Cardiac muscle cell (in vitro differentiated cells and primary cell): ENCODE measurements around the gene RABGAP1. TPM values are rescaled to one million over a fixed set of nuclear protein-coding genes. Genes with fewer than 3 reads are reported as not detected.

ENCODE experiments used
- DNase-seq, 2 donors: peaks; one replicate each; pipeline versions ENCODE4 v3.0.0 to v3.0.0-alpha.2; 2010 to 2017; ENCODE audit warnings: low read depth in 1 of 2, low spot score in 1 of 2
- H3K27ac ChIP-seq: fragments of 200-600 bp; sonication (generic); 2 replicates; pipeline ENCODE4 v1.5.1; 2016
- H3K27me3 ChIP-seq: fragments of 200-600 bp; sonication (generic); 2 replicates; pipeline ENCODE4 v1.6.0; 2016; ENCODE audit warnings: control low read depth
- H3K36me3 ChIP-seq: fragments of 200-600 bp; sonication (generic); 2 replicates; pipeline ENCODE4 v1.5.1; 2016; ENCODE audit warnings: control low read depth
- H3K4me1 ChIP-seq: fragments of 200-600 bp; sonication (generic); 2 replicates; pipeline ENCODE4 v1.8.1; 2017; ENCODE audit warnings: low read depth, mild to moderate bottlenecking, mixed run types
- H3K4me3 ChIP-seq: fragments of 200-600 bp; sonication (generic); 2 replicates; pipeline ENCODE4 v1.5.1; 2016; ENCODE audit warnings: mild to moderate bottlenecking
- H3K9me3 ChIP-seq: fragments of 200-600 bp; sonication (generic); 2 replicates; pipeline ENCODE4 v1.5.1; 2017; ENCODE audit warnings: low read depth, mild to moderate bottlenecking, control low read depth
- CTCF ChIP-seq: IDR thresholded peaks from 2 replicates; pipeline ENCODE4 v1.5.1; 2012; ENCODE audit warnings: low read depth, mild to moderate bottlenecking, low read length
- polyA plus RNA-seq: library from polyadenylated mRNA; unstranded; fragments of >200 nt; fragmentation: Nextera tagmentation; extraction: Ambion mirVana; gene quantifications from 2 replicates; pipeline ENCODE4 v1.2.1, GENCODE V29; 2016
- total RNA-seq: library from RNA; depleted of rRNA; stranded (reverse); fragments of >200 nt; gene quantifications from 2 replicates; pipeline ENCODE4 v1.2.3, GENCODE V29; 2016

Gene RABGAP1
- total and polyA plus RNA-seq, 2 experiments from 2014 or later: 37.4 to 44.4 TPM

DNA sequence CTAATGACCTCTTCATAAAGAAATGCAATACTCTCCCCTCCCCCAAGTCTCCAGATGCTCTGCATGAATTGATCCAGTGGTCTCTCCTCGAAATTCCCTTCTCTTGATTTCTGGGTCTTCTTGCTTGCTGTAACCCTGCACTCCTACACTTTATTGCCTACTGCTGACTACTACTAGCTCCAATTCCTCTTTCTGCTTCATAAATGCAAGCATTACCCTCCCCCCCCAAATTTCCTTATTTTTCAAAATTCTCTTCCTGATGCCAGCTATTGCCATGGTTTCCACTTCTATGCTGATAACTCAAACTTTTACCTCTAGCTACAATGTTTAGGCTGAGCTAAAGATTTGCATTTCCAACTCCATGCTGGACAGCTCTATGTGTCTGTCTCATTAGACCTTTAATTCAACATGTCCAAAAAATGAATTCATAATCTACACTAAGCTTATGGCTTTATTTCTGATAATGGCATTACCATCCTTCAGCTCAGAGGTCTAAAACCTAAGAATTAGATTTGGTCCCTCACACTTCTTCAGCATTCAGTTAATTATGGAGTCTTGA, 10.9 kb upstream of the RABGAP1 start:
- no peaks in the 10 kb centered on the region for H3K27me3 ChIP-seq
- no peak for DNase-seq
- H3K36me3 ChIP-seq: no peaks in the 10 kb centered on the region
- no peak for TF ChIP-seq CTCF
- peak overlapping the region; percentile 95 for H3K4me3 ChIP-seq
- H3K27ac ChIP-seq: no peak overlapping the region
- no peaks in the 10 kb centered on the region for H3K9me3 ChIP-seq
- peaks cover 18% of the 10 kb centered on the region for H3K4me1 ChIP-seq

- no peak for DNase-seq
- no peaks in the 10 kb centered on the region for H3K27me3 ChIP-seq
- H3K4me3 ChIP-seq: peak overlapping the region; percentile 95
- no peak for TF ChIP-seq CTCF
- peak overlapping the region; percentile 96 for H3K27ac ChIP-seq
- H3K4me1 ChIP-seq: peaks cover 18% of the 10 kb centered on the region
- H3K36me3 ChIP-seq: no peaks in the 10 kb centered on the region
- H3K9me3 ChIP-seq: no peaks in the 10 kb centered on the region
These were observed 10.1 kb upstream of the RABGAP1 start for GRCh38 chr9:122930541-122931225.

DNA sequence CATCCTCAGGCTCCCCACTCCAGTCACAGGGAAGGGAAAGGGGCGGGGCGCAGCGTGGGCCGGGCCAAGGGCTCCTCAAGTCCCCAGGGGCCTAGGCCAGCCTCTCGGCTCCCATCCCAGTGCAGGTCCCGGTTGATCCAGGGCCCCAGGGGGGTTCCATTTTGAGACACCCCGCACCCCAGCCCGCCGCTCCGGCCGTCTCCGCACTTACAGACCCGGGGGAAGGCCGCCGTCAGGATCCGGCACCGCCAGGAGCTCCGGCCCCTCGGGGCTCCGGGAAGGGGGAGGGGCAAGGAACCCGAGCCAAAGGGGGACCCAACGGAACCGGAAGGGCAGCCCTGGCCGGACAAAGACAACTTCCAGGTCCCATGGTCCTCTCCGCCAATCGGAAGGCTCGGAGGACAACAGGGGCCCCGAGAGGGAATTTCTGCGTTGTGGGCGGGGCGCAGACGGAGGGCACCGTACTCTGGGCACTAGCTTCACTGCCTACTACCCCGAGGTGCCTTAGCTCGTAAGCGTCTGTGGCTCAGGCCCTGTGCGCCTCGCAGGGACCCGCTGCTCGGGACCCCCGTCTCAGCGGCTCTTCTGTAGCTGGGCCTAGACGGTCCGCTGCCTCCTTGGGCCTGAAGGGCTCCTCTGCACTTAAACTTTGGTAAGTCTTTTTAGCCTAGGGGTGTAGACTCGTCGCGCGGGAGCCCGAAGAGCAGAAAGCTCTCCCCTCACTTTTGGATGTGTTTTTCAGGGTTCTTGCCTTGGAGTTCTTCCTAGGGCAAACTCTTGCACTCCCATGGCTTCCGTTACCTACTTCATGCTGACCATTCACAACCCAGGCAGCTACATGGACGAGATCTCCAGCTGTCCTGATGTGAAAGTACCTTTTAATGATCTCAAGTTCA, 9.3 kb upstream of the RABGAP1 start, which contains the start of gene ZBTB26:
ZBTB26 (minus strand) TSS at position 287 of the 896 bp plus-strand sequence. CDS start 11,578 bp downstream, outside the sequence.
- Histone ChIP-seq H3K4me1 (peaks cover 18% of the 10 kb centered on the region), H3K27me3 (no peaks in the 10 kb centered on the region), H3K27ac (peak within 1 kb of the TSS; percentile 96), H3K36me3 (peaks cover 4% of the 10 kb centered on the region), H3K4me3 (peak within 1 kb of the TSS; percentile 95), H3K9me3 (no peaks in the 10 kb centered on the region)
- peak; percentile 95 to 97 for DNase-seq
- no peak for TF ChIP-seq CTCF

DNA sequence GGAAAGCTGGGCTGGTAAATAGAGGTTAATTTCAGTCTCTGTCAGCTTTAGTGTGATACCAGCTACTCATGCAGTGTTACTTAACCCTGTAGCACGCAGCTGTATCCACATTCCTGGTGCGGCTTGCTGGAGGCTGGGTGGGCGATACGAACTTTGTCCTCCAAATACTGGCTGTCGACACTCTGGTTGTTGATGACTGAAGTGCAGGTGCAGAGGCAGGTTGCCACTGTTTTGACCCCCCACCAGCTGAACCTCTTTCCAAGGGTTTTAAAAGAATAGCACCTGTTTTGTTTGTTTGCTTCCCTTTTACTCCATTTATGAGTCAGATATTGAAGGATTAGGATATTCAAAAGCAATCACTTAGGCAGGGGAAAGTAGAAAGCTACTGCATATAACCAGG, 4.4 kb upstream of the RABGAP1 start:
- H3K4me1 ChIP-seq: peaks cover 9% of the 10 kb centered on the region
- H3K4me3 ChIP-seq: no peak overlapping the region
- peaks cover 20% of the 10 kb centered on the region for H3K36me3 ChIP-seq
- TF ChIP-seq CTCF: no peak
- H3K27ac ChIP-seq: no peak overlapping the region
- no peaks in the 10 kb centered on the region for H3K9me3 ChIP-seq
- no peaks in the 10 kb centered on the region for H3K27me3 ChIP-seq
- no peak for DNase-seq

- Histone ChIP-seq H3K36me3 (peaks cover 20% of the 10 kb centered on the region), H3K4me1 (peaks cover 10% of the 10 kb centered on the region), H3K9me3 (no peaks in the 10 kb centered on the region), H3K27ac (no peak overlapping the region), H3K4me3 (no peak overlapping the region), H3K27me3 (no peaks in the 10 kb centered on the region)
- DNase-seq: no peak
- no peak for TF ChIP-seq CTCF
These were observed 3.9 kb upstream of the RABGAP1 start for GRCh38 chr9:122936883-122937282.
